KBM-7 (cell line): Measurements from ENCODE around the gene CSF1R.
A peak's percentile ranks its signal among the peaks of the same experiment; 100 is the strongest.
"Not testable (repeated sequence)": the region's sequence is repeated elsewhere in the genome, so short reads cannot be mapped to it uniquely, and the experiment has no call there.

Source experiments
- DNase-seq: peaks from one replicate; pipeline ENCODE4 v3.0.0-alpha.2; 2015
- in situ Hi-C: fragments of 300-500 bp; cut with MboI; formaldehyde crosslinking; loops from 2 replicates; pipeline ENCODE4 v1.14.3; 2020; ENCODE audit warnings: low sequenced_read_pairs, low pct_unique_long_range_greater_than_20kb, mixed read lengths

The CSF1R gene

GRCh38 chr5:150107909-150108447 lies 21.6 kb upstream of the CSF1R start:
- in situ Hi-C loops: no loop called here
- no peak for DNase-seq

DNA sequence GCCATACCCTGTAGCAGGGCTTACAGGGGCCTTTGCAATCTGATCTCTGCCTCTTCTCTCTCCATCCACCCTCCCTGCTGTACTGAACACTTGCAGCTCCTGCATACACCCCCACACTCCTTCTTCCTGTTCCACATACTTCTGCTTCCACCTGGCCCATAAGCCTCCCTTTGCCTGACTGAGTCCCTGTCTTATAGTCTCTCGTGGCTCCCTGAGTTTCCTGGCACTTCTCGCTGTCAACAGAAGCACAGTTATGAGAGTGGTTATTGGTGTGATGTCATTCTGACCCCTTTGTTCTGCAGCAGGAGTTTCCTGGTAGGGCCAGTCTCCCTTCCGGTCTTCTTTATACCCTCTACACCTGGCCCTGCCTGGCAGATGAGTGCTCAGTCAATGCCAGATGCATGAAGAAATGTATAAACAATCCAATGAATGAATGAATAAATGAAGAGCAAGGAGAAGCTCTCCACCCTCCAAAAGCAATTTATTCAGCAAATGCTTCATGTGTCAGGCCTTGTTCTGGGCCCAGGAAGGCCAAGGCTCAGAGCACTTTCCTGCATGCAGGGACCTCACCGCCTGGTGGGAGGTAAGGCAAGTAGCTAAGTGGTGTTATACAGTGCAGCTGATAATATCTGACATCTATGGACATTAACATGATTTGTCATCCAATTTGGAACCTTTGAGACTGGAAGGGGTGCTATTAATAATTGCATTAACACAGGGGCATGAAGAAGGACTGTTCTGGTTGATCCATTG lies 20.5 kb upstream of the CSF1R start:
- DNase-seq: peak; percentile 82
- in situ Hi-C loops: no loop called here

GRCh38 chr5:150105928-150106615 lies 19.7 kb upstream of the CSF1R start:
- no peak for DNase-seq
- in situ Hi-C loops: no loop called here

- in situ Hi-C loops: no loop called here
These were observed 18.2 kb upstream of the CSF1R start for GRCh38 chr5:150104550-150104870.

DNA sequence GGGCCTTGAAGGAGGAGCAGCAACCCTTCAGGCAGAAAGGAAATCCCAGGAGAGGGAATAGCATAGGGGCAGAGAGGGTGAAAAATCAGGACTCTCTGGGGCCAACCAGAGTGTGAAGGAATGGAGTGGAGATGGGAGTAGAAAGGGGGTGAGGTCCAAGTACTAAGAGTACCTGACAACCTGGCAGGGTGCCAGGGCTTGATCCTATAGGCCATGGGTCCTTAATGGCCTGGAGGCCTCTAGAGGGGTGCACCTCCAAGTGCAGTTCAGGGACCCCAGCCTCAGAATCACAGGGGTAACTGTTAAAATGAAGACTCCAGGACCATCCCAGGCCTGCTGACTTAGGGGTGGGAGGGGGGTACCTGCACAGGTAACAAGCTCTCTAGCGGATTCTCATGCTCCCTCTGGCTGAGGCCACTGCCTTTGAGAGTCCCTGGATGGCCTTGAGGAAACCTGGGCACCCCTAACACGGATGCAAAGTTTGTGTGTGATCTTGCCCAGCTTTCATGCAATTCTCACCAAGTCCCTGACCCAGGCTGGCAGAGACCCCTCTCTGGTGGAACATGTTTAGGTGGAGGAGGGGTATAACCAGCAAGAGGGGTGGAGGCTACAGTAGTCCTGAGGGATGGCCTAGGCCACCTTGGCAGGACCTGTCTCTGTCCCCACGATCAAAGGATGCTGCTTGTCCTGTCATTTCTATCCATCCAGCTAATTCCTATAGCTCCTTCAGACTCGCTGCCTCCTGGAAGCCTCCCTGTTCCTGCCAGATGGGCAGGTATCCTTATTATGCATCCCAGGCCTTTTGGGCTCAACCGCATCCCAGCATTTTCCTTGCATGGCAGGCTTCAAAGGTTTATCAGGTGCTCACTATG lies 17.6 kb upstream of the CSF1R start:
- in situ Hi-C loops: no loop called here
- no peak for DNase-seq

More at GRCh38 chr5:150104550-150104870, 18.2 kb upstream of the CSF1R start:
- DNase-seq: no peak

DNA sequence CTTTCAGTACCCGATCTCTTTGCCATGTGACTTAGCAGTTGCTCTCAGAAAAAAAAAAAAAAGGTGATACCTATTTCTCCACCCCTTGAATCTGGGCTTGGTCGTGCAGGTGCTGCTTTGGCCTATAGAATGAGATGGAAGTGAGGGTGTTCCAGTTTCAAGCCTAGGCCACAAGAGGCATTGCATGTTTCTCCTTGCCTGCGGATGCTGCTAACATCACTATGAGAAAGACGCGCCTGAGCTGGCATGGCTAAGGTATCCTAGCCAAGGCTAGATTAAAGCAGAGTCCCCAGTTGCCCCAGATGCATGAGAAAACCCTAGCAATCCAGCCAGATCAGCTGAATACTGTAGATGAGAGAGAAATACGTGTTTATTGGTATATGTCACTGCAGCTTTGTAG lies 14.7 kb upstream of the CSF1R start:
- in situ Hi-C loops: no loop called here
- no peak for DNase-seq

DNA sequence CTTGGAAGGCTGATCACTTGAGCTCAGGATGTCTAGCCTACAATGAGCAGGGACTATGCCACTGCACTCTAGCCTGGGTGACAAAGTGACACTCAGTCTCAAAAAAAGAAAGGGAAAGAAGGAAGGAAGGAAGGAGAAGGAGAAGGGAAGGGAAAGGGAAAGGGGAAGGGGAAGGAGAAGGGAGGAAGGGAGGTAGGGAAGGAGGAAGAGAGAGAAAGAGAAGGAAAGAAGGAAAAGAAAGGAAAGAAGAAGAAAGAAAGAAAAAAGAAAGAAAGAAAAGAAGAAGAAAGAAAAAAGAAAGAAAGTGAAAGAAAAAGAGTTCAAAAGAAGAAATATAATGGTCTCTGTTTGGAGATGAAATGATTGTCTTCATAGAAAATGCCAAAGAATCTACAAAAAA lies 10.8 kb upstream of the CSF1R start:
- DNase-seq: no peak
- in situ Hi-C loops: no loop called here

DNA sequence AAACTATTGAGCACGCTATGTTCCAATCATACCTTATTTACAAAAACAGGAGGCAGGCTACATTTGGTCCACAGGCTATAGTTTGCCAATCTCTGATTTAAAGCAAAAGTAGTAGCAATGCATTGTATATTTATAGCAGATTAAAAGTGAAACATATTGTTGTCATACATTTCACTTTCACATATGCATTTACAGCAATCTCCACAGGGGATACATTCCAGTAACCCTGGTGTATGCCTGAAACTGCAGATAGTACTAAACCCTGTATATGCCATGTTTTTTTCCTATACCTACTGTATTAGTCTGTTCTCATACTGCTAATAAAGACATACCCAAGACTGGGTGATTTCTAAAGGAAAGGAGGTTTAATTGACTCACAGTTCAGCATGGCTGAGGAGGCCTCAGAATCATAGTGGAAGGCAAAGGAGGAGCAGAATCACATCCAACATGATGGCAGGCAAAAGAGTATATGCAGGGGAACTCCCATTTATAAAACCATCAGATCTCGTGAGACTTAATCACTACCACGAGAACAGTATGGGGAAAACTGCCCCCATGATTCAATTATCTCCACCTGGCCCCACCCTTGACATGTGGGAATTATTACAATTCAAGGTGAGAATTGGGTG lies 5.9 kb upstream of the CSF1R start:
- in situ Hi-C loops: no loop called here
- no peak for DNase-seq

- in situ Hi-C loops: no loop called here
- DNase-seq: no peak
These were observed 1.0 kb downstream of the CSF1R start for GRCh38 chr5:150085191-150085912.

- in situ Hi-C loops, DNase-seq: not testable (repeated sequence)
These were observed 1.6 kb downstream of the CSF1R start for GRCh38 chr5:150084754-150085153.

DNA sequence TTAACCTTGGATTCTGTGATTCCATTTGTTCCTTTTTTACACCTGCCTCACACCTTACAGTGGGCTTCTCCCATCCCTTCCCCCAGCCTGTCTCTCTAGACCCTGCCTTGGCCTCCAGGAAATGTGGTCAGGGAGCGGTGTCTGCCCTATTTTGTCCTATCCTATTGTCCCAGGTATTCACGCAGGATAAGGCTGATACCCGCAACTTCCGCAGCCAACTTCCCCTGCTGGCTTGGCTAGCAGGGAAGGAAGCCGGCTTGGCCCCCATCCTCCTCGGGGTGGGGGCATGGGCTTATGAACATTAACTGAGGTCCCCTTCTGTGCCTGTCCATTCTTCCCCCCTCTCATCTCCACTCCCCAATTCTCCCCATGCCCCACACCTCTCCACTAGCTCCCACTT lies 3.5 kb downstream of the CSF1R start:
- in situ Hi-C loops: no loop called here

DNA sequence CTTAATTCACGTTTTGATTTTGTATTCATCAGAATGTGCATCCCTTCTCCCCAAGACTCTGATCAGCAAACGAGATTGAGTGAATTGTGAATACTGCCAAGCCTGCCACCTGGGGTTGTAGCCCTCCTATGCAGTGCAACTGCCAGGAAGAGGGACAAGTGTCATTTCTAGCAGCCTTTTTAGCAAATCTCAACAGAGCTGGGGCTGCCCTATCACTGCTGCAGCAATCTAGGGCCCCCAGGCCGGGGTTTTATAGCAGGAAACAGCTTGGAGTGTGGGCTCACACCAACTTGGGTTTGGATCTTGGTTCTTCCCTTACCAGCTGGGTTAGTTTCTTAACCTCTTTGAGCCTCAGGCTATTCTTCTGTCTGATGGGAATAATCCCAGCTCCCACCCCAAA lies 4.0 kb downstream of the CSF1R start:
- in situ Hi-C loops: no loop called here
- DNase-seq: peak; percentile 85

More for the DNA sequence above, 3.5 kb downstream of the CSF1R start:
- DNase-seq: peak; percentile 60

- peak; percentile 97 for DNase-seq
- in situ Hi-C loops: no loop called here
These were observed 4.6 kb downstream of the CSF1R start for GRCh38 chr5:150081541-150082283.

DNA sequence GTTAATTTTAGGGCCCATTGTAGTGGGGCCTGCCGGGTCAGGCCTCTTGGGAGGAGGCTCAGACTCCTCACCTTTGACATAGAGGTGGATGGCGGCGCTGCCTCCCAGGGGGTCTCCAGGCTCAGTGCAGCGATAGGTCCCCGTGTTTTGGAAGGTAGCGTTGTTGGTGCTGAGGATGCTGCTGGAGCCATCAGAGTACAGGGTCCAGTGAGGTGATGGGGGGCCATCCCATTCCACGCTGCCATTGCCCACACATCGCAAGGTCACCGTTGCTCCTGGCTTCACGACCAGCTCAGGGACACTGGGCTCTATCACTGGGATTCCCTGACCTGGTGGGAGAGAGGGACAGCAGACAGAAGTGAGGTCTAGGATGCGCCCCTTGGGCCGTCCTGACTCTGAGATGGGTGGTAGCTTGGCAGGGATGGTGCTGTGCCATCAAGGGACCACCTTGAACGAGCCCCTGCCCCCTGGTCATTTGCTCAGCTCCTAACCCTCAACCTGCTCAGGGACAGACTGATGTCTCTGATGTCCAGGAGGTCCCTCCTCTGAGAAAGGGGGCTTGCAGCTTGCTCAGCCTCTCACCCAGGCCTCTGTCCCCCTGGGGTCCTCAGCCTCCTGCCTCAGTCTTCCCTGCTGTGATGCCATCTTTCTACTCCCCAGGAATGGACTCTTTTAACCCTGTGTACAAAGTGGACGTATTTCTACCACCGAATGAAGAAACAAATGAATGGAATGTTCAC lies 5.5 kb downstream of the CSF1R start:
- in situ Hi-C loops: no loop called here
- DNase-seq: no peak

DNA sequence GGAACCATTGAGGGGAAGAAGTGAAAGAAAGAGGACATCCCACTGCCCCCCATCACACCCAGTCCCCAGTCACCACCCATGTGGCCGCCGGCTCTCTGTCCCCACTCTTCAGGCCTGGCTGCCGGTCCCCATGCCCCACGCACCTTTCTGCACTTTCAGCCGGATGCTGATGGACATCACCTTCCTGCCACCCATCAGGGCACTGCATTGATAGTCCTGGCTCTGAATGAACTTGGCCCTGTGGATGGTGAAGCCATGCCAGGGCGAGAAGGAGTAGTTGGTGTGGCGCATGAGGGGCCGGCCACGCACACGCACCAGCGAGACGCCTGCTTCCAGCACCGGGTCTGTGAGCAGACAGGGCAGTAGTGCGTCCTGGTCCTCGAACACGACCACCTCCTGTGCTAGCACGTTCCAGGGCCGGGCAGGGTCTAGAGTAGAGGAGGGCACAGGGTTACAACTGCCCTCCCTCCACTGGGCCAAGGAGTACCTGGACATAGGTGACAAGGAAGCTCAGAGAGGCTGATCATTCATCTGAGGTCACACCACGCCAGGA lies 6.4 kb downstream of the CSF1R start:
- in situ Hi-C loops: no loop called here
- no peak for DNase-seq

- no peak for DNase-seq
- in situ Hi-C loops: no loop called here
These were observed 7.3 kb downstream of the CSF1R start for GRCh38 chr5:150078802-150079689.
